ENCODE measurements around the gene PLEKHG4. TPM values are rescaled to one million over a fixed set of nuclear protein-coding genes. Genes with fewer than 3 reads are reported as not detected.
A peak's percentile ranks its signal among the peaks of the same experiment; 100 is the strongest.

PLEKHG4 gene
- total RNA-seq, 1 donor from 2014 or later = 1.1 TPM

DNA sequence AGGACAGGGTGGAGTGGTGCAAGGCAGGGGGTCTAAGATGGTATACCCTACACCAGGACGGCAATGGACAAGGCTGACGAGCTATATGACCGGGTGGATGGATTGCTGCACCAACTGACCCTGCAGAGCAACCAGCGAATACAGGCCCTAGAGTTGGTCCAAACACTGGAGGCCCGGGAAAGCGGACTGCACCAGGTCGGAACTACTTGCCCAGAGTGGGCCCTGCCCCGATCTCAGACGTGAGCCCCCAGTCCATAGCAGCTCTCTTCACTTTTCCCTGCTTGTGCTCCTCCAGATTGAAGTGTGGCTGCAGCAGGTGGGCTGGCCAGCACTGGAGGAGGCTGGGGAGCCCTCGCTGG lies 3.1 kb downstream of the PLEKHG4 start:
- intact Hi-C loops (cut with DNase I) = loop anchor here (10.0 kb wide), 1 partner anchor 308 kb away; no protein-coding TSS in a partner anchor
- DNase-seq (ENCODE audit: missing footprints) (no peak), ATAC-seq (no peak)

DNA sequence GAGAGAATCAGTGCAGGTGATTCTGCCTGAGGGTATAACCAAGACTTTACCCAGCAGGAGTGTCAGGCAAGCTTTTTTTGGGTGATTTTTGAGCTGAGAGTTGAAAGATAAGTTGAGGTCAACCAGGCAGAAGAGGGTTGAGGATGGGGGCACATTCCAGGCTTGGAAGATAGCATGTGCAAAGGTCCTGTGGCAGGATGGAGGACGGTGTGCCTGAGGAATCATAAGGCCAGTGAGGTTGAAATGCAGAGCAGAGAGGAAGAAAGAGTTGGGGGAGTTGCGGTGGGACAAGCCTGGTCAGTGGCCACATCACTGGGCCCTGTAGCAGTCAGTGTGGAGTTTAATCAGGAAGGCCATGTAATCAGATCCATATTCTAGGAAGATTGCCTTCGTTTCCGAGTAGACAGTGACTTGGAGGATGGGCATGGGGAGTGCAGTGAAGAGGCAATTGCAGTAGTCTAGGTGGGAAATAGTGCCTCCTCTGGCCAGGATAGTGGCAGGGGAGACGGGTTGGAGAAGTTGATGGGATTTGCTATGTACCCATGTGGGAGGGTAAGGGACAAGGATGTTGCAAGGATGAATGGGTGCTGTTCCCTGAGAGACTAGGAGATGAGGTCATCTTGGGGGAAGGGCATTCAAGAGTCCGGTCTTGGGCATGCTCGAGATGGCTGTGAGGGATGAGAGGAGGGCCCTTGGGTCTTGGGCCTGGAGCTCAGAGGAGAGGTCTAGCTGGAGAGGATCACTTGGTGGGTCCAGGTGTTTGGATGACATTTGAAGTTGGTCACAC lies 3.9 kb downstream of the PLEKHG4 start:
- intact Hi-C loops (cut with DNase I) = loop anchor here (10.0 kb wide), 1 partner anchor 308 kb away; no protein-coding TSS in a partner anchor
- no peak for DNase-seq (ENCODE audit: missing footprints)
- no peak for ATAC-seq

DNA sequence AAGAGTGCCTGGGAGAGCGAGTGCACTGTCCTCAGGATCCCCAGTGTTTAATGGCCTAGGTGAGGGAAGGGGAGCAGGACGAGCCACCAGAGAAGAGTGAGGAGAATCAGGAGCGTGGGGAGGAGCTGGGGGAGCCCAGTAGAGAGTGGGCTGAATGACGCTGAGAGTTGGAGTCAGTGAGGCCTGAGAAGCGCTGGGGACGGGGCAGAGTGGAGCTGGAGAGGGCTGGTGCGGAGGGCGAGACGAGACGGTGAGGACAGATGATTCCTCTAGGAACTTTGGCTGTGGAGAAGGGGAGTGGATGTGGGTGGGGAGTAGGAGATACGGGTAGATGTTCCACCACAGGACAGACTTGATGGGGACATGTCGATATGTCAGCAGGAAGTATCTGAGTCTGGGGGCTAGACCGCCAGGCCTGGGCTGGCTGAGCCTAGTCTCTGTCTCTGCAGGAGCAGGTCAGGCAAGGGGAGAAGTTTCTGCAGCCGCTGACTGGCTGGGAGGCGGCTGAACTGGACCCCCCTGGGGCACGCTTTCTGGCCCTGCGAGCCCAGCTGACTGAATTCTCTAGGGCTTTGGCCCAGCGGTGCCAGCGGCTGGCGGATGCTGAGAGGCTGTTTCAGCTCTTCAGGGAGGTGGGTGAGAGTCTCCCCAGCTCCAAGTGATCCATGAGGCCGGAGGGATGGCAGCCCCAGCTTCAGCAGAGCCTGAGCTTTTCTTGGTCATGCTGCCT lies 4.7 kb downstream of the PLEKHG4 start:
- intact Hi-C loops (cut with DNase I) = loop anchor here (10.0 kb wide), 1 partner anchor 309 kb away; no protein-coding TSS in a partner anchor
- DNase-seq (ENCODE audit: missing footprints) = no peak
- ATAC-seq = no peak

DNA sequence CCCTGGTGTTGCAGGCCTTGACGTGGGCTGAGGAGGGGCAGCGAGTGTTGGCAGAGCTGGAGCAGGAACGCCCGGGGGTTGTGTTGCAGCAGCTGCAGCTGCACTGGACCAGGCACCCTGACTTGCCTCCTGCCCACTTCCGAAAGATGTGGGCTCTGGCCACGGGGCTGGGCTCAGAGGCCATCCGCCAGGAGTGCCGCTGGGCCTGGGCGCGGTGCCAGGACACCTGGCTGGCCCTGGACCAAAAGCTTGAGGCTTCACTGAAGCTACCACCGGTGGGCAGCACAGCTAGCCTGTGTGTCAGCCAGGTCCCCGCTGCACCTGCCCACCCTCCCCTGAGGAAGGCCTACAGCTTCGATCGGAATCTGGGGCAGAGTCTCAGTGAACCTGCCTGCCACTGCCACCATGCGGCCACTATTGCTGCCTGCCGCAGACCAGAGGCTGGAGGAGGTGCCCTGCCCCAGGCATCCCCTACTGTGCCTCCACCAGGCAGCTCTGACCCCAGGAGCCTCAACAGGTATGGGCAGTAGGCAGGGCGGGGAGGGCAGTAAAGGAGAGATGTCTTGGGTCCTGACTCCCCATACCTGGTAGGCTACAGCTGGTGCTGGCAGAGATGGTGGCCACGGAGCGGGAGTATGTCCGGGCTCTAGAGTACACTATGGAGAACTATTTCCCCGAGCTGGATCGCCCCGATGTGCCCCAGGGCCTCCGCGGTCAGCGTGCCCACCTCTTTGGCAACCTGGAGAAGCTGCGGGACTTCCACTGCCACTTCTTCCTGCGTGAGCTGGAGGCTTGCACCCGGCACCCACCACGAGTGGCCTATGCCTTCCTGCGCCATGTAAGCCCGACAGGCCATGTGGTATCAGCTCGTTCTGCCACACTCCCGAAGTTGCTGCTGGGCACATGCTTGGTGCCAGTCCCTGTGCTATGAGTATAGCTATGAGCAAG lies 5.6 kb downstream of the PLEKHG4 start:
- DNase-seq (ENCODE audit: missing footprints) (no peak), ATAC-seq (peak; percentile 30)
- intact Hi-C loops (cut with DNase I) = loop anchor here (10.0 kb wide), 1 partner anchor 310 kb away; no protein-coding TSS in a partner anchor

DNA sequence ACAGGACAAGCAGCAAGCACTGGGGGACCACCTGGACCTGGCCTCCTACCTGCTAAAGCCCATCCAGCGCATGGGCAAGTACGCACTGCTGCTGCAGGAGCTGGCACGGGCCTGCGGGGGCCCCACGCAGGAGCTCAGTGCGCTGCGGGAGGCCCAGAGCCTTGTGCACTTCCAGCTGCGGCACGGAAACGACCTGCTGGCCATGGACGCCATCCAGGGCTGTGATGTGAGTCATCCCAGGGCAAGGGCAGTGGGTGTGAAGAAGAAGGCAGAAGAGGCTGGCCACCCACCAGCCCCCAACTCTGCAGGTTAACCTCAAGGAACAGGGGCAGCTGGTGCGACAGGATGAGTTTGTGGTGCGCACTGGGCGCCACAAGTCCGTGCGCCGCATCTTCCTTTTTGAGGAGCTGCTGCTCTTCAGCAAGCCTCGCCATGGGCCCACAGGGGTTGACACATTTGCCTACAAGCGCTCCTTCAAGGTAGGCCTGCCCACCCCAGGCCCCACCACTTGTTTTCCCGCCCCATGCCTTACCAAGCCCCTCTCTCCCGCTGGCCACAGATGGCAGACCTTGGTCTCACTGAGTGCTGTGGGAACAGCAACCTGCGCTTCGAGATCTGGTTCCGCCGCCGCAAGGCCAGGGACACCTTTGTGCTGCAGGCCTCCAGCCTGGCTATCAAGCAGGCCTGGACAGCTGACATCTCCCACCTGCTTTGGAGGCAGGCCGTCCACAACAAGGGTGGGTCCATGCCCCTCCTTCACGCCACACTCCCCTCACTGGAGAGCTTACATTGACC lies 7.3 kb downstream of the PLEKHG4 start:
- intact Hi-C loops (cut with DNase I) = loop anchor here (10.0 kb wide), 1 partner anchor 312 kb away; no protein-coding TSS in a partner anchor
- DNase-seq (ENCODE audit: missing footprints) = no peak
- ATAC-seq = no peak

DNA sequence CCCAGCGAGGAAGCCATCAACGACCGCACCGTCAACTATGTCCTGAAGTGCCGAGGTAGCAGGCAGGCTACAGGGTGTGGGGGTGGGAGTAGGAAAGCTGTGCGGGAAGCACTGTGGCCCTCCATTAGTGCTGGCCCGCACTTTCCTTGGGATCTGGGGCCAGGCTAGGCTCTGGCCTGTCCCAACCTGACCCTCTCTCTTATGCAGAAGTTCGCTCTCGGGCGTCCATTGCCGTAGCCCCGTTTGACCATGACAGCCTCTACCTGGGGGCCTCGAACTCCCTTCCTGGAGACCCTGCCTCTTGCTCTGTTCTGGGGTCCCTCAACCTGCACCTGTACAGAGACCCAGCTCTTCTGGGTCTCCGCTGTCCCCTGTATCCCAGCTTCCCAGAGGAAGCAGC lies 8.6 kb downstream of the PLEKHG4 start:
- intact Hi-C loops (cut with DNase I) = loop anchor here (10.0 kb wide), 1 partner anchor 313 kb away; no protein-coding TSS in a partner anchor
- no peak for ATAC-seq
- no peak for DNase-seq (ENCODE audit: missing footprints)

DNA sequence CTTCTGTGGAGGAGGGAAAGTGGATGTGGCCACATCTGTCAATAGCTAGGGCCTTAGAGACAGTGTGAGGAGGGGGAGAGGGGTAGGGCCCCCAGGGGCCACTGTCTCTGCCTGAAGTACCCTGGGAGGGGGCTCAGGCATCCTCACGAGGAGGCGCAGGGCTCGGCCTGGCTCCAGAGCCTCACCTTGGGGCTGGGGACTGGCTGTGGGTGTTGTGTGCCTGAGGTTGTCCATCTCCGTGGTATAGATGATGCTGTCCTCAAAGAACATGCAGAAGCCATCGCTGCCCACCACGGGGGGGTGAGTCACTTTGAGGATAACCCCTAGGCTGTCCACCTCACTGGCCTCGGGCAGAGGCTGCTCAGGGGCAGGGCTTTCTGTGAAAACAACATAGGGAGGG lies 12.1 kb downstream of the PLEKHG4 start:
- ATAC-seq (no peak), DNase-seq (ENCODE audit: missing footprints) (no peak)
- intact Hi-C loops (cut with DNase I) = no loop called here

DNA sequence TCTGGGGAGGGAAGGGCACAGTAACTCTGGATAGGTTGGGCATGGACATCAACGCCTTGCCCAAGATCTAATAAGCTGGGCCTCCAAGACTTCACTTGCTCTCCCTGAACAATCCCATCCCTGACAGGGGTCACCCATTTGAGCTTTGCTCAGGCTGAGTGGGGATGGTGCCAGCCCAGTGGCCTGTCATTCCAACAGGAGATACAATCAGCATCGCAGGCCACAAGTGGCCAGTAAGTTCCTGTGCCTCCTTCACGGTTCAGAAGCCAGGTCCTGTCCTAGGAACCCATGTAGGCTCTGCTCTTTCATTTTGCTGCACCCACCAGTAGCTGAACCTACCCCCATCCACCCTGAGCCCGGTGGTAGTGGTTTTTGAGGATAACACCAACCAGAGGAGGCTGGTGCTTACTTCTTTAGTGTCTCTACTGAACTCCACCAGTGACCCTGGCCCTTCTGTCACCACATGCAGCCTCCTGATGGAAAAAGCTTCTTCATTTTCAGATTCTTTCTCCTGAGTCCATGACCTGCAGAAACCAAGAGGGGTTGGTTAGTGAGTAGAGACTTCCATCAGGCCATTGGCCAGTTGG lies 14.9 kb downstream of the PLEKHG4 start:
- intact Hi-C loops (cut with DNase I) = no loop called here
- ATAC-seq = no peak
- DNase-seq (ENCODE audit: missing footprints) = no peak

DNA sequence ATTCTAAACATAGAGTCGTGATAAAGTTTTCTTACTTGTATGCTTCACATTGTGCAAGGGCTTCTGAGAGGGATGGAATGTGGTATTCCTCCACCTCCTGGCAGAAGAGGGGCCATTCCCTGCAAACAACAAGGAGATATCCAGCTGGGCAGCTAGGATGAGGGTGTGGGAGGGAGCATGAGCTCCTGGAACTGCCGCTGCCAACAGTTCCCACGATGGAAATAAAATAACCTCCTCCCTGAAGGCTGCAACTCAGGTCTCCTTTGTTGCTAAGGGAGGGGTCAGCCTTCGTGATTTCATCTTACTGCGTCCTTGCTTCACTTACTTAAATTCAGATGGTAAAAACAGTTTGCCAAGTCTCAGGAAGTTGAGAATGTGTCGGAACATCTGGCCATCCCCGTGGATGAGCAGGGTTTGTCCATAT lies 15.6 kb downstream of the PLEKHG4 start:
- ATAC-seq (no peak), DNase-seq (ENCODE audit: missing footprints) (no peak)
- intact Hi-C loops (cut with DNase I) = no loop called here

DNA sequence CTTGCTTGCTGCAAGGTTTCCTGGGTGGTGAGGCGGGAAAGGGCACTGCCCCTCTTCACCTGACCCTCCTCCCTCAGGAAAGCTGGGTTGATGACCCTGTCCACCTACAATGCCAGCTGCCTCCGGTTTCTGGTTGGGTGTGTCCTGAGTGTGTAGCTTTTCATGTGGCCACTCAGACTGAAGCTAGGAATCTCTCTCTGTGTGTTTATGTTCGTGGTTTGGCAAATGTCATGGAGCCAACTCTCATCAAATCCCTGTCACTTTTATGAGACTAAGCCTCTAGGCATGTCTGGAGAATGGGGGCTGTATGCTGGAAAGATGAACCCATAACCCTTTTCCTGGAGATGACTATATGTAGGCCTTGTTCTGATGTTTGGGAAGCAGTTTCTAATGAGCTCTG lies 17.1 kb downstream of the PLEKHG4 start:
- no peak for DNase-seq (ENCODE audit: missing footprints)
- ATAC-seq = no peak
- intact Hi-C loops (cut with DNase I) = no loop called here

DNA sequence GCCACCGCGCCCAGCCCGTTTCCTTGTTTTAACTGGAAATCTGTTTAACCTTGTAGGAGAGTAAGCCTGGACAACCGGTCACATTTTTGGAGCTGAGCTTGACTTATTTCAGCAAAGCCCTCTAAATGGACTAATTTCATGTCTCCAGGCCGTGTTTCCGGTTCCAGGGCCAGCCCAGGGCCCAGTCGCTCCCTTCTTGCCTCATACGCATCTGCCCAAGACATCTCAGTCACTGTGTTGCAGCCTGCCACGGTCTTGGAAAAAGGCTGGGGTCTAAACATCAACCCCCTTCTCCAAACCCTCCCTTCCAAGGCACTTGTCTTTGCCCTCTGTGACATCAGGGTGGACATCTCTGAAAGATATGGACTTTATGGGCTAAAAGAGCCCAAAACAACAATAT lies 18.9 kb downstream of the PLEKHG4 start:
- intact Hi-C loops (cut with DNase I) = no loop called here
- DNase-seq (ENCODE audit: missing footprints) = no peak
- no peak for ATAC-seq

DNA sequence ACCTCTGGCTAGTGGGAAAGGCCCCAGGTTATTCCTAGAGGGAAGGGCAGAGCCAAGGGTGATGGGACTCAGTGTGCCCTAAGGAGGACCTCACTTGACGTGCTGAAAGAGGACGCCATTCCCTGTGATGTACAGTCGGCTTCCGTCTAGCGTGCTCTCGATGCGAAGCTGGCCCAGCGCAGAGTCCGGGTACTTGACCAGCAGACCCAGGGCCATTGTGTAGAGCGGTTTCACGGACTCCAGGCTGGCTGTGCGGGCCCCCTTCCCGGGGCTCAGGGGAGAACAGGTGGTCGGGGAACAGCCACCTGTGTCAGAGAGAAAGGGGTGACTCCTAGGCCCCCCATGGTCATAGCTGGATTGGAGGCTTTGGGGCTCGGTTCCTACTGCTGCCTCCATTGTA lies 19.9 kb downstream of the PLEKHG4 start:
- DNase-seq (ENCODE audit: missing footprints) = no peak
- intact Hi-C loops (cut with DNase I) = no loop called here
- no peak for ATAC-seq

DNA sequence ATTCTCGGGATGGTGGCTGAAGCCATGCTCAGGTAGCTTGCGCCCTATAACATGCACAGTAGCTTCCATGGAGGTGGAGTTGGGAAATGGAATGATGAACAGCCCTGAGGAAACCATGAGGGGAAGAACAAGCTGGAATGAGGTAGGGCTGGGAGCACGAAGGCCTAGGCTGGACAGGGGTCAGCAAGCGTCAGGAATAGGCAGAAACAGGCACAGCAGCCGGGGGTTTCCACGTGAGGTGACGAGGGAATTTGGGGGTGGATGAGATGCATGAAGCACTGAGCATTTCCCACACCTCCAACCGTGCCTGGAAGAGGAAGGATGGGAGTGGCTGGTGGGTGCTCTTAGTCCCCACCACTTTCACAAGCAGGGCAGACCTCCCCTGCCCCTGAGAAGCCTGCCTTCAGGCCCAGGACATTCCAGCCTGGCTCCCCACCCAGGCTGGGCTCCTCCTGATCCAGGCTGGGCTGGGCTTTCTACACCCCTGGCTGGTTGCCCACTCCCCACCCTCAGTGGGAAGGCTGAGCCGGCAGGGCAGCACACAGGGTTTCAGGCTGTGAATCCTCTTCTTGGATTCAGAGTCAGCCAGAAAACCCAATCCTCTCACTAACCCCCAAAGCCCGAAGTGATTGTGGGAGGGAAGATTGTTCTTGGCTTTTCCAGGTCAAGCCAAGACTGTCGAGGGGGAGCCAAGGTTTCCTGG lies 21.9 kb downstream of the PLEKHG4 start:
- peak; percentile 76 for ATAC-seq
- no peak for DNase-seq (ENCODE audit: missing footprints)

DNA sequence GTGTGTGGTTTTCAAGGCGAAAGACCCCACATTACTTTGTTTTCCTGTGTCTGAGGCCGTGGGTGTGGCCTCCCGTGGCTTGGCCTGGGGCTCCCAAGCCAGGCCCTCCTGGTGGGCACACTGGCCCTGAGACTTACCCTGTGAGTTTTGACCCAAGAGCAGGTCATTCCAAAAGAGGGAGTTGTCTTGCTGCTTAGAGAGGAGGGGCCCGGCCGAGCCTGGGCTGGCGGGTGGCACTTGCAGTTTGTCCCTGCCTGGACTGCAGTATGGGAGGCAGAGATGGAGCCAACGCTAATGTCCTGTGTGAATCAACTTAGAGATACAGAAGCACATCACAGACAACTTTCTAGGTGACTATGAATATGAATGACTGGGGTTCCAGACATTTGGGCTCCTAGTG lies 22.7 kb downstream of the PLEKHG4 start:
- no peak for ATAC-seq
- intact Hi-C loops (cut with DNase I) = no loop called here
- no peak for DNase-seq (ENCODE audit: missing footprints)

More for the DNA sequence above, 21.9 kb downstream of the PLEKHG4 start:
- intact Hi-C loops (cut with DNase I) = no loop called here

DNA sequence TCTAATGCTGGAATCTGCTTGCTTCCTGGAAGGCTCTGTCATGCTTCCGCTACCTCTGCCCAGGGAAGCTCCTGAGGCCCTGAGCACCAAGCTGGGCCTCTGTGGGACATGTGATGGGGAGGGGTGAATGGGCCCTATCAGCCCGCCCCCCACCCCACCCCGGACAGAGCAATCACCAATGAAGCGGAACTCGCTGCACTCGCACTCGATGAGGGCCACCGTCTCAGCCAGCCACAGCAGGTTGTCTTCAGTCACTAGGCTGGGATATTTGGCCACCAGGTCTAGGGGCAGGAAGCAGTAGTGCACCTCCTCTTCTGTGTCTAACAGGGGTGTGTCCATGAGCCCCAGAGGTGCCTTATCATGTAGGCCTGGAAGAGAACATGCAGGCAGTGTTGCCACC lies 23.6 kb downstream of the PLEKHG4 start:
- intact Hi-C loops (cut with DNase I) = no loop called here
- ATAC-seq = no peak

DNA sequence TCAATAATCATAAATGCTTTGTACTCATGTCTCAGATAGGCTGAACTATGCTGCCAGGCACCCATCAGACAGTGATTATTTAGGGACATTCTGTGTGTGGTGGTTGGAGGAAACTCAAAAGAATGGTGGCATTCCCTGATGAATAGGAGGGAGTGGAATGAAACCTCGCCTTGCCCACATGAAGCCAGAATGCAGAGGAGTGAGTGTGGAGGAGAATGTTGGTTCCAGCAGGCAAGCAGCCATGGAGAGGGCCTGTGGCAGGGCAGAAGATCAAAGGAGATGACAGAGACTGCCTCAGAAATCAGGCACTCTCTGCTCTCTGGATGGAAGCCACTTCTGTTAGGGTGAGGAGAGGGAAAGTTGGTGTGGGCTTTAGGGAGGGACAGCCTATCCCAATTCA lies 24.7 kb downstream of the PLEKHG4 start:
- intact Hi-C loops (cut with DNase I) = no loop called here
- ATAC-seq (no peak), DNase-seq (ENCODE audit: missing footprints) (no peak)

More for the DNA sequence above, 23.6 kb downstream of the PLEKHG4 start:
- DNase-seq (ENCODE audit: missing footprints) = no peak

Measured in Right ventricle myocardium inferior (tissue), 1 donor.